ENCODE data around the gene PPM1H.

- TF ChIP-seq POLR2A (IDR thresholded peaks at IDR 0.05) (no peak), CTCF (IDR thresholded peaks at IDR 0.05) (no peak)
These were observed 107.1 kb downstream of the PPM1H start for GRCh38 chr12:62827855-62828254.

Data from adrenal gland (tissue), 5 donors.